HCT116 (cell line): Measurements from ENCODE around the gene NHSL2. TPM values are rescaled to one million over a fixed set of nuclear protein-coding genes. Genes with fewer than 3 reads are reported as not detected.

Source experiments
- ATAC-seq: fragments of 200-7000 bp; cut with Tn5 transposase; 2 replicates; pipeline ENCODE4 v1.9.1; 2020; ENCODE audit warnings: mild to moderate bottlenecking, moderate library complexity
- BruUV-seq: library from RNA; stranded (reverse); fragments of 400-500 nt; replicated peaks from 2 replicates; lab custom pipeline; 2021; lab: Mats Ljungman, UMichigan
- CTCF ChIA-PET: fragments of 300-600 bp; sonication (Branson Sonifier 250); formaldehyde crosslinking; loops from one replicate; lab custom pipeline; 2021; ENCODE audit warnings: antibody characterized with exemption; lab: Charles Lee
- POLR2A ChIA-PET: fragments of 300-600, 350-600 bp; sonication (Branson Sonifier 250); formaldehyde crosslinking; loops from one replicate; lab custom pipeline; 2021; ENCODE audit warnings: antibody characterized with exemption; lab: Charles Lee
- RAD21 ChIA-PET, 2 experiments: fragments of 300-600 bp; sonication (Branson Sonifier 250); formaldehyde crosslinking; loops; one replicate each; lab custom pipeline; 2023; ENCODE audit warnings: low total read pairs in 2 of 2; ENCODE audit not compliant: uncharacterized antibody in 2 of 2, unreplicated experiment in 2 of 2, low non-redundant PET in 1 of 2; lab: Charles Lee
- DNase-seq: peaks from one replicate; pipeline ENCODE4 v3.0.0-alpha.2; 2010; ENCODE audit warnings: low read depth, low spot score
- H2AFZ ChIP-seq: fragments of 200-600 bp; shearing (Covaris generic), sonication (generic); 2 replicates; pipeline ENCODE4 v1.6.1; 2017; ENCODE audit warnings: low read depth, mixed run types, mixed read lengths, antibody characterized with exemption, low read length; ENCODE audit not compliant: poor library complexity, severe bottlenecking
- H3K27ac ChIP-seq: 2 replicates; pipeline ENCODE4 v1.5.1; 2012; ENCODE audit warnings: low read depth, low read length
- H3K27me3 ChIP-seq: fragments of 200-600 bp; sonication (generic); 2 replicates; pipeline ENCODE4 v1.6.1; 2016; ENCODE audit warnings: mixed run types, low read length, mixed read lengths; ENCODE audit not compliant: insufficient read depth
- H3K36me3 ChIP-seq, 2 experiments: fragments of 200-500 bp in 1 of 2; fragments of 200-600 bp in 1 of 2; sonication (Bioruptor generic) in 1 of 2; sonication (generic) in 1 of 2; 2 replicates each; pipeline versions ENCODE4 v1.5.1 to v1.6.1; 2014 to 2016; ENCODE audit warnings: low read length in 2 of 2, inconsistent platforms in 1 of 2, mixed read lengths in 1 of 2, mixed run types in 1 of 2; ENCODE audit not compliant: insufficient read depth in 2 of 2, control insufficient read depth in 1 of 2
- H3K4me1 ChIP-seq, 2 experiments: fragments of 200-600 bp in 1 of 2; sonication (generic) in 1 of 2; 2 replicates each; pipeline versions ENCODE4 v1.5.1 to v1.6.1; 2012 to 2017; ENCODE audit warnings: low read length in 2 of 2, inconsistent platforms in 1 of 2, mild to moderate bottlenecking in 1 of 2, mixed read lengths in 1 of 2, mixed run types in 1 of 2, moderate library complexity in 1 of 2; ENCODE audit not compliant: insufficient read depth in 2 of 2, control insufficient read depth in 1 of 2
- H3K4me2 ChIP-seq: fragments of 200-600 bp; sonication (generic); 2 replicates; pipeline ENCODE4 v1.6.1; 2017; ENCODE audit warnings: mixed run types, low read length, mixed read lengths
- H3K4me3 ChIP-seq, 2 experiments: fragments of 200-600 bp in 1 of 2; sonication (generic) in 1 of 2; replicated peaks in 1 of 2; 2 replicates each; pipeline ENCODE4 v1.5.1; 2011 to 2016; ENCODE audit warnings: low read length in 2 of 2, control low read depth in 1 of 2, low read depth in 1 of 2, mild to moderate bottlenecking in 1 of 2, mixed read lengths in 1 of 2, mixed run types in 1 of 2
- H3K79me2 ChIP-seq: fragments of 200-600 bp; sonication (generic); 2 replicates; pipeline ENCODE4 v1.6.1; 2017; ENCODE audit warnings: mild to moderate bottlenecking, mixed run types, low read length, moderate library complexity, mixed read lengths; ENCODE audit not compliant: insufficient read depth
- H3K9ac ChIP-seq: fragments of 200-600 bp; sonication (generic); 2 replicates; pipeline ENCODE4 v1.6.1; 2016; ENCODE audit warnings: low read length, mixed read lengths
- H3K9me2 ChIP-seq: fragments of 200-600 bp; sonication (generic), shearing (Covaris generic); 2 replicates; pipeline ENCODE4 v1.6.1; 2017; ENCODE audit warnings: mixed run types, mild to moderate bottlenecking, moderate library complexity; ENCODE audit not compliant: insufficient read depth
- H3K9me3 ChIP-seq, 2 experiments: fragments of 200-500 bp in 1 of 2; fragments of 200-600 bp in 1 of 2; sonication (Bioruptor generic) in 1 of 2; sonication (generic) in 1 of 2; 2 replicates each; pipeline ENCODE4 v1.6.1; 2014 to 2017; ENCODE audit warnings: low read length in 2 of 2, mixed read lengths in 2 of 2, inconsistent platforms in 1 of 2, low read depth in 1 of 2, mild to moderate bottlenecking in 1 of 2, mixed run types in 1 of 2, moderate library complexity in 1 of 2; ENCODE audit not compliant: control insufficient read depth in 1 of 2, insufficient read depth in 1 of 2
- H4K20me1 ChIP-seq: fragments of 200-600 bp; sonication (generic), shearing (Covaris generic); 2 replicates; pipeline ENCODE4 v1.6.1; 2017; ENCODE audit warnings: mixed run types, mild to moderate bottlenecking, moderate library complexity; ENCODE audit not compliant: insufficient read depth
- CBX3 ChIP-seq: IDR thresholded peaks from 2 replicates; pipeline ENCODE4 v1.6.1; 2012; ENCODE audit warnings: low read depth
- EZH2 ChIP-seq: fragments of 200-600 bp; sonication (generic); IDR thresholded peaks from 2 replicates; pipeline ENCODE4 v1.6.1; 2017; ENCODE audit warnings: antibody characterized with exemption, mixed run types
- EZH2phosphoT487 ChIP-seq: fragments of 200-600 bp; IDR thresholded peaks from 2 replicates; pipeline ENCODE4 v1.6.1; 2018; ENCODE audit warnings: antibody characterized with exemption, borderline replicate concordance
- FOSL1 ChIP-seq: IDR thresholded peaks from 2 replicates; pipeline ENCODE4 v1.6.1; 2012; ENCODE audit warnings: low read depth
- MAX ChIP-seq: IDR thresholded peaks from 2 replicates; pipeline ENCODE4 v1.6.1; 2012
- POLR2AphosphoS5 ChIP-seq: IDR thresholded peaks from 2 replicates; pipeline ENCODE4 v1.6.1; 2011; ENCODE audit warnings: mild to moderate bottlenecking, low read depth, low read length, moderate library complexity
- RAD21 ChIP-seq: IDR thresholded peaks from 2 replicates; pipeline ENCODE4 v1.6.1; 2012; ENCODE audit warnings: low read depth, mild to moderate bottlenecking
- REST ChIP-seq: IDR thresholded peaks from 2 replicates; pipeline ENCODE4 v1.6.1; 2012; ENCODE audit warnings: low read depth
- SIN3A ChIP-seq: IDR thresholded peaks from 2 replicates; pipeline ENCODE4 v1.6.1; 2012; ENCODE audit warnings: low read depth
- SP1 ChIP-seq: IDR thresholded peaks from 2 replicates; pipeline ENCODE4 v1.6.1; 2012; ENCODE audit warnings: low read depth
- ZFX ChIP-seq: fragments of 450-650 bp; IDR thresholded peaks from 2 replicates; pipeline ENCODE4 v1.6.1; 2017
- ZNF274 ChIP-seq: fragments of 200-500 bp; sonication (Bioruptor generic); IDR thresholded peaks from 2 replicates; pipeline ENCODE4 v1.6.1; 2014; ENCODE audit warnings: mild to moderate bottlenecking, low read depth, low read length, inconsistent platforms
- intact Hi-C: fragments of 100-400 bp; cut with micrococcal nuclease; formaldehyde crosslinking; loops from 2 replicates; pipeline ENCODE4 v1.10.0; 2022
- total RNA-seq: library from RNA; stranded (reverse); gene quantifications from one replicate; pipeline ENCODE4 v1.2.1, GENCODE V29; 2021; ENCODE audit not compliant: unreplicated experiment

NHSL2 gene
- total RNA-seq, 1 experiment from 2014 or later: 0.22 TPM

DNA sequence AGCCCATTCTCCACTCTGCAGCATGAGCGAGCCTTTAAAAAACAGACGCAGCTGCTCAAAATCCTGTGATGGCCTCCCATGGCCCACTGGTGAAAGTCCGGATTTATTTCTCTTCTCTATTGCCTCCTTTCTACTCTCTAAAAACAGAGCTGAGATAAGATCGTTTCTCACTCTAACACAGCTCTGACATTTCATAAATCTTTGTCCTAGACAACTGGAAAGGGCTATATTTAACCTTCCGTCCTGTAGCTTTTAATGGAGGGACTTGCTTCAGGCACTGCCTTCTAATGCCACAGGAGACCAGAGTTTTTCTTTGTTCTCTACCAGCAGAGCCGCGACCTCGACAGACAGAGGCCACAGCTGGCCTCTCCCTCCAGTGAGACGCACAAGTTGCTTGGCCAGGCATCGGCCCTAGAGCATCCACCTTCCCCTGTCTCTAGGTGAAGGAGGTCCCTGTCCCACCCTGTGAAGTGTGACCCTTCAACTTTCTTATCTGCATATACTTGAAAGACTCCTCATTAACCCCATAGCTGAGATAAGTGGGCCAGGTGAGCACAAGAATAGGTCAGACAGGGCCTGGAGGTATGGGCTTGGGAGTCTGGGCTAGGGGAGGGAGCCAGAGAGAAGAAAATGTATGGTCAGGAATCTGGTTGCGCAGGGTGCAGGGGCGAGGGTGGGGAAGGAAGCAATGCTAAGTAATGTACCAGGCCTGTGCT lies 171.1 kb downstream of the NHSL2 start:
- no peak for TF ChIP-seq EZH2phosphoT487
- no peak for TF ChIP-seq ZFX
- Histone ChIP-seq H3K27me3 (no peaks in the 10 kb centered on the region), H3K79me2 (no peaks in the 10 kb centered on the region), H3K36me3 (no peaks in the 10 kb centered on the region), H3K27ac (no peak overlapping the region), H2AFZ (no peak overlapping the region), H4K20me1 (no peaks in the 10 kb centered on the region), H3K4me3 (no peak overlapping the region), H3K9me3 (no peaks in the 10 kb centered on the region), H3K4me2 (no peak overlapping the region), H3K9me2 (no peaks in the 10 kb centered on the region), H3K9ac (no peak overlapping the region), H3K4me1 (no peaks in the 10 kb centered on the region)
- ChIA-PET POLR2A (no interaction called here), RAD21 (no interaction called here), CTCF (no interaction called here)
- DNase-seq (no peak), ATAC-seq (no peak)
- intact Hi-C loops: no loop called here
- BruUV-seq: no TSS peak

- Histone ChIP-seq H3K27ac (no peak overlapping the region), H3K9me3 (no peaks in the 10 kb centered on the region), H3K36me3 (no peaks in the 10 kb centered on the region), H3K4me2 (no peak overlapping the region), H3K79me2 (no peaks in the 10 kb centered on the region), H3K4me3 (no peak overlapping the region), H3K9me2 (no peaks in the 10 kb centered on the region), H3K9ac (no peak overlapping the region), H4K20me1 (no peaks in the 10 kb centered on the region), H3K27me3 (no peaks in the 10 kb centered on the region), H3K4me1 (no peaks in the 10 kb centered on the region), H2AFZ (no peak overlapping the region)
- TF ChIP-seq ZFX: no peak
- no peak for TF ChIP-seq SIN3A
- no peak for TF ChIP-seq MAX
- no peak for TF ChIP-seq RAD21
- no peak for TF ChIP-seq POLR2AphosphoS5
- no peak for TF ChIP-seq EZH2
- no peak for TF ChIP-seq REST
- no peak for TF ChIP-seq SP1
- no peak for TF ChIP-seq CBX3
- TF ChIP-seq FOSL1: no peak
- no peak for TF ChIP-seq ZNF274
- intact Hi-C loops: no loop called here
- BruUV-seq: no TSS peak
- ATAC-seq: no peak
- DNase-seq: no peak
- ChIA-PET POLR2A (no interaction called here), RAD21 (no interaction called here), CTCF (no interaction called here)
These were observed 172.6 kb downstream of the NHSL2 start for GRCh38 chrX:72083291-72083690.
